ENCODE results near the gene LINC01488. TPM values are rescaled to one million over a fixed set of nuclear protein-coding genes. Genes with fewer than 3 reads are reported as not detected.

The LINC01488 gene
- total RNA-seq, 1 donor from 2014 or later, result not detected

GRCh38 chr11:69540118-69541000 lies 58.9 kb downstream of the LINC01488 start:
- Histone ChIP-seq H3K27ac (ENCODE audit: low read depth, low read length) (no peak overlapping the region), H3K79me2 (ENCODE audit: insufficient read depth, low read length) (no peaks in the 10 kb centered on the region), H3K4me1 (ENCODE audit: insufficient read depth, low read length) (peaks cover 9% of the 10 kb centered on the region), H3K4me2 (ENCODE audit: low read length) (no peak overlapping the region), H2AFZ (ENCODE audit: low read depth, low read length) (peak overlapping the region; percentile 34), H3K27me3 (ENCODE audit: insufficient read depth, low read length) (peaks cover under 1% of the 10 kb centered on the region), H3K36me3 (ENCODE audit: insufficient read depth, low read length) (no peaks in the 10 kb centered on the region), H3K4me3 (ENCODE audit: insufficient read depth, low read depth, low read length) (no peak overlapping the region), H3K9me3 (ENCODE audit: insufficient read depth, low read depth, low read length) (no peaks in the 10 kb centered on the region), H3K9ac (ENCODE audit: low read length) (no peak overlapping the region), H4K20me1 (ENCODE audit: insufficient read depth, low read length) (no peaks in the 10 kb centered on the region)
- Mint-ChIP-seq H3K36me3 (ENCODE audit: low read depth, unreplicated experiment) (peaks cover 5% of the 10 kb centered on the region), H3K9me3 (ENCODE audit: unreplicated experiment) (peaks cover 8% of the 10 kb centered on the region), H3K4me1 (ENCODE audit: low read depth, unreplicated experiment) (peaks cover 10% of the 10 kb centered on the region), H3K27me3 (ENCODE audit: low read depth, unreplicated experiment) (peaks cover 53% of the 10 kb centered on the region), H3K4me3 (ENCODE audit: unreplicated experiment) (no peak overlapping the region), H3K27ac (ENCODE audit: unreplicated experiment) (no peak overlapping the region)
- no peak for DNase-seq (ENCODE audit: low read depth)
- TF ChIP-seq EZH2 (IDR thresholded peaks at IDR 0.05; ENCODE audit: insufficient read depth, low read length), result no peak
- no peak for TF ChIP-seq CTCF (IDR thresholded peaks at IDR 0.05; ENCODE audit: insufficient read depth, low read depth, low read length)
- no peak for FAIRE-seq

- H3K4me1 Mint-ChIP-seq (ENCODE audit: low read depth, unreplicated experiment), result peaks cover 10% of the 10 kb centered on the region
- Histone ChIP-seq H3K9ac (ENCODE audit: low read length) (no peak overlapping the region), H2AFZ (ENCODE audit: low read depth, low read length) (no peak overlapping the region), H3K4me2 (ENCODE audit: low read length) (no peak overlapping the region), H3K9me3 (ENCODE audit: insufficient read depth, low read depth, low read length) (no peaks in the 10 kb centered on the region), H3K27ac (ENCODE audit: low read depth, low read length) (no peak overlapping the region), H3K4me1 (ENCODE audit: insufficient read depth, low read length) (peaks cover 9% of the 10 kb centered on the region), H3K27me3 (ENCODE audit: insufficient read depth, low read length) (peaks cover 2% of the 10 kb centered on the region), H3K36me3 (ENCODE audit: insufficient read depth, low read length) (no peaks in the 10 kb centered on the region), H4K20me1 (ENCODE audit: insufficient read depth, low read length) (no peaks in the 10 kb centered on the region), H3K79me2 (ENCODE audit: insufficient read depth, low read length) (no peaks in the 10 kb centered on the region), H3K4me3 (ENCODE audit: insufficient read depth, low read depth, low read length) (no peak overlapping the region)
- no peak overlapping the region for H3K27ac Mint-ChIP-seq (ENCODE audit: unreplicated experiment)
- peaks cover 8% of the 10 kb centered on the region for H3K9me3 Mint-ChIP-seq (ENCODE audit: unreplicated experiment)
- FAIRE-seq, result no peak
- TF ChIP-seq CTCF (IDR thresholded peaks at IDR 0.05; ENCODE audit: insufficient read depth, low read depth, low read length), result no peak
- no peak for TF ChIP-seq EZH2 (IDR thresholded peaks at IDR 0.05; ENCODE audit: insufficient read depth, low read length)
- H3K4me3 Mint-ChIP-seq (ENCODE audit: unreplicated experiment), result no peak overlapping the region
- H3K36me3 Mint-ChIP-seq (ENCODE audit: low read depth, unreplicated experiment), result peaks cover 5% of the 10 kb centered on the region
- peak; percentile 6 for DNase-seq (ENCODE audit: low read depth)
- H3K27me3 Mint-ChIP-seq (ENCODE audit: low read depth, unreplicated experiment), result peaks cover 56% of the 10 kb centered on the region
Observed at GRCh38 chr11:69541001-69541285, 59.5 kb downstream of the LINC01488 start.
